KBM-7 (cell line): Measurements from ENCODE around the gene ZNF816.
"Not testable (repeated sequence)": the region's sequence is repeated elsewhere in the genome, so short reads cannot be mapped to it uniquely, and the experiment has no call there.

Experiments
- DNase-seq: peaks from one replicate; pipeline ENCODE4 v3.0.0-alpha.2; 2015
- in situ Hi-C: fragments of 300-500 bp; cut with MboI; formaldehyde crosslinking; loops from 2 replicates; pipeline ENCODE4 v1.14.3; 2020; ENCODE audit warnings: low sequenced_read_pairs, low pct_unique_long_range_greater_than_20kb, mixed read lengths

ZNF816 gene

DNA sequence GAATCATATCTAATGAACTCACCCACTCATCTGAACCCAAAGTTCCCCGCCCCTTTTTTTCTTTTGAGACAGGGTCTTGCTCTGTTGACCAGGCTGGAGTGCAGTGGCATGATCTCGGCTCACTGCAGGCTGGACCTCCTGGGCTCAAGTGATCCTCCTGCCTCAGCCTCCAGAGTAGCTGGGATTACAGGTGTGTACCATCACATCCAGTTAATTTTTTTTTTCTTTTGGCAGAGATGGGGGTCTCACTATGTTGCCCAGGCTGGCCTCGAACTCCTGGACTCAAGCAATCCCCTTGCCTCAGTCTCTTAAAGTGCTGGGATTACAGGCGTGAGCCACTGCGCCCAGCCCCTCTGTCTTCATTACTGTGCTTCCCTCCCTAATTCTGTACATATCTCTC is 21.8 kb downstream of the ZNF816 start:
- DNase-seq, in situ Hi-C loops: not testable (repeated sequence)

DNA sequence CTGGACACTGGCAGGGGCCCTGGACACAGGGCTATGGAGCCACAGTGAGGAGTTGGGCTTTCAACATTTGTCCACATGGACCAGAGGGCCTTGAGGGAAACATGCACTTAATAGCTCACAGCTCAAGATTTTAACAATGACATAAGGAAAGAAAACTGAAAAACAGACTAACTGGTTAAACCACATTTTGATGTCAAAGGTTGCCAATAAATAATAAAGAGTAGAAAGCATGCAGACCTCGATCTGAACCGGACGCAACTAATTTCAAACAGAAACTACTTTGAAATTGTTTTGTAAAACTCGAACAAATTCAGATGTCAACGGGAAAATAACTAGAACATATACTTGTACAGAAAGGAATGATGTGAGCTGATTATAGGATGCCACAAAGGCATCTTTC is 23.9 kb downstream of the ZNF816 start:
- DNase-seq, result no peak

DNA sequence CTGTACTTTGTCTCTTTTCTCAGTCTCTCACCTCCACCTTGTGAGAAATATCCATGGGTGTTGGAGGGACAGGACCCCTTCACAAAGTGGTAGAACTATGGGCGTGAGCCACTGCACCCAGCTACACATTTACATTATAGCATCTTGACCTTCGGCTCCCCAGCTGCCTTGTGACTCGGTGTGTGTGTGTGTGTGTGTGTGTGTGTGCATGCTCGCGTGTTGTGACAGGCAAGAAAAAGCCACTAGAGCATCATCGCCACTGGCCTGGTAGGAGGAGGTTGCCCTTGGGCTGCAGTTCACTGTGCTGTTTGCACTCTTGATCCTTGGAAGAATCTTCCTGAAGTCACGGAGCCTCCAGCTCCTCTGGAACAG is 25.7 kb downstream of the ZNF816 start:
- in situ Hi-C loops, result no loop called here

More for the DNA sequence above, 23.9 kb downstream of the ZNF816 start:
- in situ Hi-C loops, result no loop called here

DNA sequence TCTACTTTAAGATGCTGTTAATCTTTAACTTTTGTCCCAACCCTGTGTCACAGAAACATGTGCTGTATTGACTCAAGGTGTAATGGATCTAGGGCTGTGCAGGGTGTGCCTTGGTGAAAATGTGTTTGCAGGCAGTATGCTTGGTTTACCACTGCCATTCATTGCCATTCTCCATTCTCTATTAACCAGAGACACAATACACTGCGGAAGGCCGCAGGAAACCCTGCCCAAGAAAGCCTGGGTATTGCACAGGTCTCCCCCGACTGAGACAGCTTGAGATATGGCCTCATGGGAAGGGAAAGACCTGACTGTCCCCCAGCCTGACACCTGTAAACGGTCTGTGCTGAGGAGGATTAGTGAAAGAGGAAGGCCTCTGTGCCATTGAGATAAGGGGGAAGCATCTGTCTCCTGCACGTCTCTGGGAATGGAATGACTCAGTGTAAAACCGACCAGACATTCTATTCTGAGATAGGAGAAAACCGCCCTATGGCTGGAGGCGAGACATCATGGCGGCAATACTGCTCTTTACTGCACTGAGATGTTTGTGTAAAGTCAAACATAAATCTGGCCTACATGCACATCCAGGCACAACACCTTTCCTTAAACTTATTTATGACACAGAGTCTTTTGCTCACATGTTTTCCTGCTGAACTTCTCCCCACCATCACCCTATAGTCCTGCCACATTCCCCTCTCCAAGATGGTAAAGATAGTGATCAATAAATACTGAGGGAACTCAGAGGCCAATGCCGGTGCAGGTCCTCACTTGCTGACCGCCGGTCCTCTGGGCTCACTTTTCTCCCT is 26.3 kb downstream of the ZNF816 start:
- peak; percentile 87 for DNase-seq
- in situ Hi-C loops, result no loop called here

More for the DNA sequence above, 25.7 kb downstream of the ZNF816 start:
- no peak for DNase-seq

DNA sequence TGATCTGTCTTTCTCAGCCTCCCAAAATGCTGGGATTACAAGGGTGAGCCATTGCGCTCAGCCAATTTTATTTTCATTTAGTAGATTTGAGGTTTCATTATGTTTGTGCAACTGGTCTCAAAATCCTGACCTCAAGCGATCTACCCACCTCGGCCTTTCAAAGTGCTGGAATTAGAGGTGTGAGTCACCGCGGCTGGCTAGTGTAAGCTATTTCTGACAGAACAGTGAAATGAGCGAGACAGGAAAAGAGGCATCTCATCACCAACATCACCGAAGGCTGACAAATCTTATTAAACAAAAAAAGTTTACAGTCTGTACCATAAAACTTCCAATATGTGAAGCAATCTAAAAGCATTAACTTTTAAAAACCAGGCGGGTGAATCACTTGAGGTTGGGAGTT is 27.2 kb downstream of the ZNF816 start:
- no peak for DNase-seq
- in situ Hi-C loops, result no loop called here

DNA sequence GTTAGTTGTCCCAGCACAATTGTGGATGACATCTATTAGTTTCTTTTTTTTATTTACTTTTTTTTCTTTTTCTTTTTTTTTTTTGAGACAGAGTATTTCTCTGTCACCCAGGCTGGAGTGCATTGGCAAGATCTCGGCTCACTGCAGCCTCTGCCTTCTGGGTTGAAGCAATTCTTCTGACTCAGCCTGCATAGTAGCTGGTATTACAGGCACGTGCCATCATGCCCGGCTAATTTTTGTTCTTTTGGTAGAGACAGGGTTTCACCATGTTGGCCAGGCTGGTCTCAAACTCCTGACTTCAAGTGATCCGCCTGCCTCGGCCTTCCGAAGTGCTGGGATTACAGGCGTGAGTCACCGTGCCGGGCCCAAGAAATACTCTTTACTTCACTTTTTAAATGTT is 38.0 kb downstream of the ZNF816 start:
- DNase-seq, in situ Hi-C loops: not testable (repeated sequence)

DNA sequence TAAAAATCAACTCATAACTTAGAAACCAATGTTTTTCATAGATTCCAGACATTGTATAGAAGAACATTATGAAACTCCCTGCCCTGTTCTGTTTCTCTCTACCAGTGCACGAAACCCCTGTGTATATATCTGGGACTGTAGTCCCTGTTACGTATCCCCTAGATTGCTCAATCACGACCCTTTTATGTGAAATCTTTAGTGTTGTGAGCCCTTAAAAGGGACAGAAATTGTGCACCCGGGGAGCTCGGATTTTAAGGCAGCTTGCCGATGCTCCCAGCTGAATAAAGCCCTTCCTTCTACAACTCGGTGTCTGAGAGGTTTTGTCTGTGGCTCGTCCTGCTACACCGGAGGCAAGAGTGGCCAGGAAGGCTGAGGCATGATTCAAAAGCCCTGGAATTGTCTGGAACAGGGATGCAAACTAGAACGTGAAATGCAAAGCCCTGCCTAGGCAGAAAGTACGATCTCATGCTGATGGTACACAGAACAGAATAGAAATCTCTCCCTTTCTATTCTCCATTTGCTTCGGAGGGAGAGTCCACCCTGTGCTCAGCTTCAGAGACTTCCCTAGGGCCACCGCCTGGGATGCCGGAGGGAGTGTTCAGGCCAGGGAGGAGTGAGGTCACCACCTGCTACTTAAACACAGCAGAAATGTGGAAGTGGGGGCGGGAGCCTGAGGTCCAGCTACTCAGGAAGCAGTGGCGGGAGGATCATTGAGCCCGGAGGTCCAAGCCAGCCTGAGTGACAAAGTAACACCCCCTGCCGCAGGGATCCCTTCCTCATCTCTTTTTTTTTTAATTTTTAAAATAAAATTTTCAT is 38.7 kb downstream of the ZNF816 start:
- peak; percentile 51 for DNase-seq
- in situ Hi-C loops, result no loop called here

DNA sequence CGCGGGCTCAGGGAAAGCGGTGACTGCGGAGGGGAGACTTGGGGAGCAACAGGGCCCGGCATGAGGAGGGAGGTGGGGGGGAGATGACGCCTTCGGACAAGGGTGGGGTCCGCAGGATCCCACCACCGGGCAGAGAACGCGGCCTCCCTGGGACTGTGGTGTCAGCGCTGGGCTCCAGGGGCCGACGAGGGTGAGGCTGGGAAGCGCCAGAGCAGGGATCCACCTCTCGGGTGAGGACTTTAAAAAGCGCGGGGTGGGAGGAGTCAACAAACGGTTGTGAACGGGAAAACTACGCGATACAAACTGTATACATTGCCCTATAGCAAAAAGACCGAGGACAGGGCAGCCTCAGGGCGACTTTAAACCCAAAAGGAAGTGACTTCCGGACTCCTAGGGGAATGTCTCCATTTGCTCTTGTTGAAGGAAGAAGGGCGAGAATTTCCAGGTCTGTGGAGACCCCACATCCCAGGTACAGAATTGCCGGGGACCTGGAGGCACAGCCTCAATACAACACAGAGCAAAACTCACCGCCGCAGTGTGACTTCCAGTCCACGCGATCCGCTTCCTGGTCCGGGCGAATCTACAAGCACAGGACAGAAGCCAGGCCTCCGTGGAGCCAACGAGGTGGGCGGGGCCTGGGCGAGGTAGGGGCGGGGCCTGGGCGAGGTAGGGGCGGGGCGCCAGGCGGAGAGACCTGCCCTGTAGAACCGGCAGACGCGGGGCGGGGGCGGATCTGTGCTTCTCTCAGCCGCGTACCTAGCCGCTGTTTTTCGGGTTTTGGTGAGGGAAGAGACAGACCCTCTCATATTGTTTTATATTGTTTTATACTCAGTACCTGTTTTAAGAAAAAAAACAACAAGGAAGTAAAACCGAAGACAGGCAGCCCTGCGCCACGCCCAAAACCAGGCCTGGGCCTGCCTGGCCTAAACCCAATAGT is 39.6 kb downstream of the ZNF816 start, which contains the start of gene ZNF888:
Gene ZNF888 (minus strand): TSS at position 588 of the 937 bp plus-strand sequence. CDS start 5,555 bp downstream, outside the sequence.
- in situ Hi-C loops, result no loop called here
- peak; percentile 73 for DNase-seq

DNA sequence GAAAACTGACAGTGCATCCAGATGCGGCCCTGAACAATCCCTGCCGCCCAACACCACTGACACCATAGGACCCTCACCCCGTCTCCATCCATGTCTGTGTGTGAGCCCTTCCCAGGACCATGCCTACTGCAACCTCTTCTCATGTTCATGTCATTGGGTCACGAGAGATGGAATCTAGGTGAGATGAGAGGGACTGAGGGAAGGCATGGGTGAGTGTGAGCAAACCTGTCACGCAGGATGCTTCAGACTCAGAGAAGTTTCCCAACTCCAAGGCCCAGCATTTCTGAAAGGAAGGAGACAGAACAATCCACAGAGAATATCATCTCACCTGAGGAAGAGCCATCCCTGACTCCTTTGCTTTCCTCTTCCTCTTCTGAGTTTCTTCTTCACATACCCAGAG is 45.1 kb downstream of the ZNF816 start:
- DNase-seq, result no peak
- in situ Hi-C loops, result no loop called here

DNA sequence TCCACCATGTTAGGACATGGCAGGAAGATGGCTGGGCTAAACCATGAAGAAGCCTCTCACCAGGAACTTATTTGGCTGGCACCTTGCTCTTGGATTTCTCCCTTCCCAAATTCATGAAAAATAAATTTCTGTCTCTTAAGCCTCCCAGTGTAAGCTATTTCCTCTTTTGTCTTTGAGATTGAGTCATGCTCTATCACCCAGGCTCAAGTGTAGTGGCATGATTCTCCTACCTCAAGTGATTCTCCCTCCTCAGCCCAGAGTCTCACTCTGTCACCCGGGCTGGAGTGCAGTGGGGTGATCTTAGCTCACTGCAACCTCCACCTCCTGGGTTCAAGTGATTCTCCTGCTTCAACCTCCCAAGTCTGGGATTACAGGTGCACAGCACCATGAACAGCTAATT is 52.0 kb downstream of the ZNF816 start:
- in situ Hi-C loops, result no loop called here
- peak; percentile 10 for DNase-seq

DNA sequence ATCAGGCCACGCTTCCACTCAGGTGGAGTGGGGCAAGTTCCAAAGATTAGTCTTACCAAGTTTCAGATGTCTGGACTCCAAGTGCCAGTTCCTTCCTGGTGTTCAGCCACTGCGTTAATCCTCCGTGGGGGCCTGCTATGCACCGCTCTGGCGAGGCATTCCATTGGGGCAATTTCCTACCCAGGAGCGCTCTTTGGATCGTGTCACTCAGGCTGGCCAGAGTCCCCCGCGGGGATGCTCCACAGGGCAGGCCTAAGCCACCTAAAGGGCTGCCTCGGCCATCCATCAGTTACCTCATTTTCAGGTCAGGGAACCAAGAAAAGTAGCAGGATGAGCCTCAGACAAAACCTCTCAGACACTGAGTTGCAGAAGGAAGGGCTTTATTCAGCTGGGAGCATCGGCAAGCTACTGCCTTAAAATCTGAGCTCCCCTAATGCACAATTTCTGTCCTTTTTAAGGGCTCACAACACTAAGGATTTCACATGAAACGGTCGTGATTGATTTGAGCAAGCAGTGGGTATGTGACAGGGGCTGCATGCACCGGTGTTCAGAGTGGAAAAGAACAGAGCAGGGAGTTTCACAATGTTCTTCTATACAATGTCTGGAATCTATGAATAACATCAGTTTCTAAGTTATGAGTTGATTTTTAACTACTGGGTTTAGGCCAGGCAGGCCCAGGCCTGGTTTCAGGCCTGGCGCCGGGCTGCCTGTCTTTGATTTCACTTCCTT is 58.5 kb downstream of the ZNF816 start:
- DNase-seq, in situ Hi-C loops: not testable (repeated sequence)

DNA sequence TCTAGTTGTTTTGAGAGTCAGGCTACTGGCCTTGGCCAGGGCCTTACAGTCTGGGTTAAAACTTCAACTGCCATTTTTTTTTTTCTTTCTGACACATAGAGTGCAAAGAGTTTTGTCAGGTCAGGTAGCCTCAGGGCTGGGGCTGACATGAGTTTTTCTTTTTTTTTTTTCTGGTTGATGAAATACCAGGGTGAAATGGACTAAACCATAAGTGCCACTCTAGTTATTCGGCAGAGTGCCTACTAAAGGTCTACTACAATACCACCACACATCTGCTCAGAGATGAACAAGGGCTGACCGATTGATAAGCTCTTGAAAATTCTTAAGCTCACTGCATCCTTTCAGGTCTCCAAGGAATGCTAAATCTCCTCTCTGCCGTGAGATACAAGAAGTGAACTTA is 60.8 kb downstream of the ZNF816 start:
- no peak for DNase-seq
- in situ Hi-C loops, result no loop called here
